ENCODE measurements around the gene SCAPER.

- TF ChIP-seq ZSCAN20 (CRISPR knock-in tag; IDR thresholded peaks at IDR 0.05) (no peak), HOXA7 (CRISPR knock-in tag; IDR thresholded peaks at IDR 0.05) (no peak), GATA3 (IDR thresholded peaks at IDR 0.05; ENCODE audit: borderline replicate concordance) (no peak), PBX3 (IDR thresholded peaks at IDR 0.05) (no peak)
- TF ChIP-seq, protein P1, sequence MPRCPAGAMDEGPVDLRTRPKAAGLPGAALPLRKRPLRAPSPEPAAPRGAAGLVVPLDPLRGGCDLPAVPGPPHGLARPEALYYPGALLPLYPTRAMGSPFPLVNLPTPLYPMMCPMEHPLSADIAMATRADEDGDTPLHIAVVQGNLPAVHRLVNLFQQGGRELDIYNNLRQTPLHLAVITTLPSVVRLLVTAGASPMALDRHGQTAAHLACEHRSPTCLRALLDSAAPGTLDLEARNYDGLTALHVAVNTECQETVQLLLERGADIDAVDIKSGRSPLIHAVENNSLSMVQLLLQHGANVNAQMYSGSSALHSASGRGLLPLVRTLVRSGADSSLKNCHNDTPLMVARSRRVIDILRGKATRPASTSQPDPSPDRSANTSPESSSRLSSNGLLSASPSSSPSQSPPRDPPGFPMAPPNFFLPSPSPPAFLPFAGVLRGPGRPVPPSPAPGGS (IDR thresholded peaks at IDR 0.05), result no peak
Observed at GRCh38 chr15:76340803-76341365, 564.3 kb downstream of the SCAPER start.

Measured in A549 (cell line).